K562 (cell line): ENCODE measurements around the gene SCMH1. TPM values are rescaled to one million over a fixed set of nuclear protein-coding genes. Genes with fewer than 3 reads are reported as not detected.

Experiments
- ARNT ChIP-seq, 2 experiments: fragments of 450-650 bp; IDR thresholded peaks; 2 replicates each; pipeline ENCODE4 v1.6.1; 2016; ENCODE audit warnings: mild to moderate bottlenecking in 1 of 2
- ATF6 ChIP-seq: sonication (generic); formaldehyde crosslinking; IDR thresholded peaks from 2 replicates; pipeline ENCODE4 v1.4.0; 2020; ENCODE audit warnings: mild to moderate bottlenecking, missing genetic modification reagents
- CREB5 ChIP-seq: fragments of 250-450 bp; sonication (Bioruptor Pico); IDR thresholded peaks from 2 replicates; pipeline ENCODE4 v1.5.0; 2020; ENCODE audit warnings: mild to moderate bottlenecking
- CREBBP ChIP-seq: IDR thresholded peaks from one replicate; pipeline ENCODE4 v1.6.1; 2012; ENCODE audit warnings: low read depth, mild to moderate bottlenecking, control low read depth, inconsistent platforms, low read length
- DDX20 ChIP-seq: fragments of 450-650 bp; IDR thresholded peaks from 2 replicates; pipeline ENCODE4 v1.6.1; 2016; ENCODE audit warnings: missing genetic modification characterization, low read depth, mild to moderate bottlenecking, missing compliant biosample characterization, moderate library complexity
- DLX4 ChIP-seq: fragments of 250-450 bp; sonication (Bioruptor Pico); IDR thresholded peaks from 2 replicates; pipeline ENCODE4 v1.6.1; 2021; ENCODE audit warnings: mild to moderate bottlenecking
- KHSRP ChIP-seq: fragments of 450-650 bp; IDR thresholded peaks from 2 replicates; pipeline ENCODE4 v1.6.1; 2017
- MCM5 ChIP-seq: fragments of 450-650 bp; IDR thresholded peaks from 2 replicates; pipeline ENCODE4 v1.6.1; 2016; ENCODE audit warnings: low read depth
- MTA1 ChIP-seq: fragments of 450-650 bp; IDR thresholded peaks from 2 replicates; pipeline ENCODE4 v1.6.1; 2017; ENCODE audit warnings: borderline replicate concordance
- NFATC3 ChIP-seq: fragments of 450-650 bp; IDR thresholded peaks from 2 replicates; pipeline ENCODE4 v1.6.1; 2017; ENCODE audit warnings: mild to moderate bottlenecking
- NKRF ChIP-seq: fragments of 450-650 bp; IDR thresholded peaks from 2 replicates; pipeline ENCODE4 v1.6.1; 2016; ENCODE audit warnings: borderline replicate concordance
- SMC3 ChIP-seq: conservative IDR thresholded peaks from 2 replicates; pipeline ENCODE4 v1.6.1; 2011; ENCODE audit warnings: low read depth, low read length, improper control_type of control experiment; ENCODE audit not compliant: insufficient read depth
- SRF ChIP-seq, 2 experiments: fragments of 250-450, 450-650 bp in 1 of 2; sonication (Bioruptor Pico) in 1 of 2; sonication (generic) in 1 of 2; formaldehyde crosslinking; IDR thresholded peaks; 2 replicates each; pipeline versions ENCODE4 v1.5.0 to v1.5.1; 2020 to 2022; ENCODE audit warnings: mild to moderate bottlenecking in 1 of 2, missing genetic modification reagents in 1 of 2
- TAF15 ChIP-seq: fragments of 200-400 bp; formaldehyde crosslinking; IDR thresholded peaks from 2 replicates; pipeline ENCODE4 v1.6.1; 2017; ENCODE audit warnings: mild to moderate bottlenecking, low read depth, low read length, moderate library complexity
- VEZF1 ChIP-seq: fragments of 200-800 bp; sonication (Bioruptor generic); IDR thresholded peaks from 2 replicates; pipeline ENCODE4 v1.6.1; 2017; ENCODE audit warnings: missing genetic modification characterization, missing compliant biosample characterization
- ZFP91 ChIP-seq: sonication (generic); formaldehyde crosslinking; IDR thresholded peaks from 2 replicates; pipeline ENCODE4 v1.8.0; 2022; ENCODE audit warnings: mild to moderate bottlenecking, missing genetic modification reagents
- ZNF77 ChIP-seq: fragments of 250-450 bp; sonication (Bioruptor Pico); IDR thresholded peaks from 2 replicates; pipeline ENCODE4 v1.5.0; 2020
- polyA plus RNA-seq, 8 experiments: library from polyadenylated mRNA; depleted of rRNA in 4 of 8; stranded (reverse) in 5 of 8; unstranded in 3 of 8; fragments of >200 nt; fragmentation: Nextera tagmentation in 2 of 8; fragmentation: Illumina TruSeq in 1 of 8; extraction: Ambion mirVana in 2 of 8; extraction: Trizol in 1 of 8; gene quantifications; 2 replicates each; pipeline versions ENCODE4 v1.2.1 to v1.2.3, GENCODE V29; 2011 to 2014; ENCODE audit warnings: inconsistent platforms in 1 of 8, missing spikeins in 1 of 8
- total RNA-seq, 7 experiments: library from RNA; depleted of rRNA in 6 of 7; stranded (reverse); fragments of >200 nt in 6 of 7; fragmentation: Illumina TruSeq in 2 of 7; extraction: Trizol in 2 of 7; gene quantifications; 2 replicates each; pipeline versions ENCODE4 v1.2.1 to v1.2.3, GENCODE V29; 2011 to 2021; ENCODE audit warnings: low replicate concordance in 1 of 7

SCMH1 gene
- total and polyA plus RNA-seq, 9 of the 15 experiments (the other 6 are each of a cell fraction or from before 2014, with no cell fraction given): 8.5 to 37.0 (median 26.8) TPM

GRCh38 chr1:41241749-41242341 lies at the start of gene SCMH1 (continued):
- TF ChIP-seq VEZF1 (CRISPR knock-in tag) (peak; percentile 95), CREB5 (CRISPR knock-in tag) (no peak), ZNF77 (CRISPR knock-in tag) (no peak), DLX4 (no peak), MCM5 (no peak), CREBBP (no peak), SRF (CRISPR knock-in tag; IDR thresholded peaks at IDR 0.05) (0 out of 4 replicates have a peak, but pooled peaks of 1 of the 2 experiments have one; percentile 29), NFATC3 (no peak), KHSRP (no peak), ARNT (IDR thresholded peaks at IDR 0.05) (no peak), DDX20 (tag) (no peak), SMC3 (no peak), TAF15 (no peak), MTA1 (no peak), ZFP91 (no peak), ATF6 (no peak), NKRF (no peak)
